Sigmoid colon (tissue), 7 donors: Measurements from ENCODE around the gene FTO. TPM values are rescaled to one million over a fixed set of nuclear protein-coding genes. Genes with fewer than 3 reads are reported as not detected.

Source experiments
- DNase-seq: peaks from one replicate; pipeline ENCODE4 v3.0.0-alpha.2; 2019
- H3K27ac ChIP-seq, 4 donors: fragments of 200-600 bp; sonication (generic); one replicate each; pipeline ENCODE4 v1.5.1; 2016 to 2019; ENCODE audit warnings: mild to moderate bottlenecking in 1 of 4
- H3K27me3 ChIP-seq, 3 donors: fragments of 200-600 bp; sonication (generic); one replicate each; pipeline ENCODE4 v1.5.1; 2019; ENCODE audit warnings: mild to moderate bottlenecking in 1 of 3
- H3K36me3 ChIP-seq, 4 donors: fragments of 200-600 bp; sonication (generic); one replicate each; pipeline ENCODE4 v1.5.1; 2016 to 2019
- H3K4me1 ChIP-seq, 4 donors: fragments of 200-600 bp; sonication (generic); one replicate each; pipeline ENCODE4 v1.5.1; 2017 to 2019
- H3K4me3 ChIP-seq, 4 donors: fragments of 200-600 bp; sonication (generic); one replicate each; pipeline ENCODE4 v1.5.1; 2017 to 2019; ENCODE audit warnings: mild to moderate bottlenecking in 2 of 4, moderate library complexity in 1 of 4
- H3K9me3 ChIP-seq, 4 donors: fragments of 200-600 bp in 3 of 4; sonication (generic) in 3 of 4; one replicate each; pipeline versions ENCODE4 v1.5.1 to v1.6.1; 2013 to 2019
- CTCF ChIP-seq, 4 experiments: fragments of 450-650 bp in 3 of 4; fragments of 200-600 bp in 1 of 4; IDR thresholded peaks; one replicate each; pipeline ENCODE4 v1.5.1; 2016 to 2019; ENCODE audit warnings: antibody characterized with exemption in 4 of 4, mild to moderate bottlenecking in 3 of 4, moderate library complexity in 2 of 4
- EP300 ChIP-seq, 4 donors: sonication (generic); formaldehyde crosslinking; IDR thresholded peaks; one replicate each; pipeline ENCODE4 v1.6.1; 2017; ENCODE audit warnings: antibody characterized with exemption in 4 of 4
- POLR2A ChIP-seq, 2 donors: fragments of 450-650 bp; IDR thresholded peaks; one replicate each; pipeline ENCODE4 v1.6.1; 2016; ENCODE audit warnings: antibody characterized with exemption in 2 of 2, mild to moderate bottlenecking in 2 of 2, moderate library complexity in 2 of 2
- POLR2AphosphoS5 ChIP-seq, 4 donors: sonication (generic); formaldehyde crosslinking; IDR thresholded peaks; one replicate each; pipeline ENCODE4 v1.6.1; 2017; ENCODE audit warnings: antibody characterized with exemption in 4 of 4
- WGBS, 2 donors: extraction: QIAGEN DNeasy Blood & Tissue Kit; methylation state at CpG; one replicate each; pipeline ENCODE4 v1.1.7; 2013; 5-methylcytosine and 5-hydroxymethylcytosine counted together
- intact Hi-C: fragments of 100-400 bp; cut with DNase I; formaldehyde crosslinking; loops from one replicate; pipeline ENCODE4 v1.15.1; 2023
- polyA plus RNA-seq, 3 donors: library from polyadenylated mRNA; stranded (reverse); fragments of 200-250 nt; gene quantifications; one replicate each; pipeline ENCODE4 v1.2.3, GENCODE V29; 2013
- total RNA-seq, 4 donors: library from RNA; depleted of rRNA; stranded (reverse); fragments of >200 nt; gene quantifications; one replicate each; pipeline ENCODE4 v1.1.0, GENCODE V29; 2016
- donor health status: healthy with polysubstance abuse.
- donor health status: Bipolar disorder and iron deficiency.
- donor health status: healthy.

FTO gene
- total and polyA plus RNA-seq, 7 donors: 9.9 to 97.2 (median 77.8) TPM

DNA sequence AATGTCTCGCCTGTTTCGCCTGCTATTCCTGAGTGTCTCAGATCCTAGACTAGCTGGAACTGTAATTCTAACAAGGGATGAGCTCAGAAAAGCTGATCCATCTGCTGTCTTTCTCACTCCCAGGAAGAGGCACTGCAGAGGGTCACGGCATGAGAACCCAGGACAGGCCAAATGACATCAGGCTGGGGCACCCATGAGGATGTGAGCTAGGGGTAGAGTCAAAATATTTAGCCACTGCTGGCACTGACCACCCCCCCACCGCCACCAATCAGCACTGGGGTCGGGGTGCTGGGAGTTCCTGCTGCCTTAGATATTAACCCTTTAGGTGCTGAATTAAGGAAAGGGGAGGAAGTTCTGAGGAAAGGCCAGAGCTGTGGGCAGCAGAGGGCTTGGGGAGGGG, 470.2 kb downstream of the FTO start:
- intact Hi-C loops: no loop called here
- peaks cover 0 to 39% (median 13%) of the 10 kb centered on the region in 3 donors for H3K27me3 ChIP-seq

DNA sequence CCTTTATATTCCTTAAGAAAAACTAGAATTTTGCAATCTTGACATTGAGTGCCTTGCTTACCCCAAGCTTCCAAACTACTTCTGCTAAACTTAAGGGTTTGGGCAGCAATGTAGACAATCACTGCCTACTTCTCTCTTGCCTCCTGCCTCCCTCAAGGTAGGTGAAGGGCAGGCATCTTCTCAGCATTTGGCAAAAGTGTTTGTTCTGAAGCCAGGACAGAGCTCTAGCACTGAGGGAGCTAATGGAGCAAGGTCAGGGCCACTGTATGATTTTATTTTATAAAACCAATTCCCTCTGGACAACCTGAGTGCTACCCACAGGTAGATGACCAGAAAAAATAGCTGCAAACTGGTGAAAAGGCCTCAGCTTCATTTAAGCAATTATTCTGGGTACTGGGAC, 470.8 kb downstream of the FTO start:
- H3K4me3 ChIP-seq: no peak overlapping the region
- TF ChIP-seq POLR2A (IDR thresholded peaks at IDR 0.05): no peak
- no peak for TF ChIP-seq POLR2AphosphoS5 (IDR thresholded peaks at IDR 0.05)
- H3K27ac ChIP-seq: no peak overlapping the region
- peaks cover 0 to 14% (median 9%) of the 10 kb centered on the region in 4 donors for H3K4me1 ChIP-seq
- no peaks in the 10 kb centered on the region for H3K9me3 ChIP-seq
- no peaks in the 10 kb centered on the region for H3K36me3 ChIP-seq
- no peak for DNase-seq
- H3K27me3 ChIP-seq: peaks cover 0 to 39% (median 13%) of the 10 kb centered on the region in 3 donors
- intact Hi-C loops: no loop called here

More for the DNA sequence above, 470.2 kb downstream of the FTO start:
- Histone ChIP-seq H3K9me3 (no peaks in the 10 kb centered on the region), H3K4me3 (no peak overlapping the region), H3K27ac (no peak overlapping the region), H3K36me3 (no peaks in the 10 kb centered on the region), H3K4me1 (peaks cover 0 to 14% (median 9%) of the 10 kb centered on the region in 4 donors)
- DNase-seq: no peak
- no peak for TF ChIP-seq CTCF (IDR thresholded peaks at IDR 0.05)
- TF ChIP-seq EP300 (IDR thresholded peaks at IDR 0.05): no peak
- TF ChIP-seq POLR2A (IDR thresholded peaks at IDR 0.05): no peak
- TF ChIP-seq POLR2AphosphoS5 (IDR thresholded peaks at IDR 0.05): no peak
- WGBS, 2 donors: 60 to 62% methylated on average over 5 of the region's 5 CpGs

DNA sequence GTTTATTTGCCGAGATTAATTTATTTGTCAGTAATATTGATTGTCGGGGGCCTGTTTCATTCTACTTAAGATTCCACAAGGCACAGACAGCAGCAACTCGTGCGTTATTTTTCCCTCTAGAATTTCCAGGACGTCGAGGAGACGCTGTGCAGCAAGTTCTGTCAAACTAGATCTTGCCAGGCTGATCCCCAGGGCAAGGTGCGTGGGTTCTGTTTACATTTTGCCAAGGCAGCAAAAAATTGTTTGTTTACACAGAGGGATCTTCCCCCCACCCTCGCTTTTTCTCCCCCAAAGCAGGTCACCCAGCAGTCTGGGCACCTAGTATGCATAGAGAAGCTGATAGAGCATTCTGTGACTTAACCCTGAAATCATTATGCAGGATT, 471.2 kb downstream of the FTO start:
- peaks cover 0 to 39% (median 13%) of the 10 kb centered on the region in 3 donors for H3K27me3 ChIP-seq
- intact Hi-C loops: no loop called here

GRCh38 chr16:54175552-54176375, 471.8 kb downstream of the FTO start:
- 33 to 64% methylated on average over 19 of the region's 19 CpGs for WGBS, 2 donors
- H3K27me3 ChIP-seq: peaks cover 0 to 37% (median 13%) of the 10 kb centered on the region in 3 donors
- no peak overlapping the region for H3K4me3 ChIP-seq

More for the DNA sequence above, 471.2 kb downstream of the FTO start:
- Histone ChIP-seq H3K4me1 (peaks cover 0 to 14% (median 9%) of the 10 kb centered on the region in 4 donors), H3K9me3 (no peaks in the 10 kb centered on the region), H3K27ac (no peak overlapping the region), H3K36me3 (no peaks in the 10 kb centered on the region), H3K4me3 (no peak overlapping the region)
- no peak for DNase-seq
- TF ChIP-seq POLR2A (IDR thresholded peaks at IDR 0.05): no peak
- 25 to 66% methylated on average over 9 of the region's 9 CpGs for WGBS, 2 donors

DNA sequence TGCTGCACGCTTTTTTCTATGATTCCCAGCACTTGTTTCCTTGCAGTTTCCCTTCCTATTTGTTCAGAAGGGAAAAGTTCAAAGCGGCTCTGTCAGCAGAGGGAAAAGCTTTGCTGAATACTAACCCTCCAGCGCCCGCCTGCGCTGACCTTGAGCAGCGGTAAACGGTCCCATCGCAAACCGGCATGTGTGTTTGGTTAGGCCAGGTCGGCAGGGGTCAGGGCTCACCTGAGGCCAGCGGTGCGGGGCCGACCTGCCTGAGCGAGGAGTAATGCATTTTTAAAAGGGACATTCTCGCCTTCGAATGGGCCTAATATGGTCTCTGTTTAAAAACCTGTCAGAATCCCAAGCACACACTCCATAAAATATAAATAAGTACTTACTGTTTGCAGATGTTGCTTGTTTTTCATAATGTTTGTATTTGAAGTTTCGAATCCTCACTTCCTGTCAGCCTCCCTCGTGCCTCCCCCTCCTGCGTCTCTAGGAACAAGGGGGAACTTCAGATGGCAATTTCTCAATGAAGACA, 472.5 kb downstream of the FTO start:
- intact Hi-C loops: no loop called here
- no peak for DNase-seq
- TF ChIP-seq EP300 (IDR thresholded peaks at IDR 0.05): no peak
- no peak for TF ChIP-seq POLR2A (IDR thresholded peaks at IDR 0.05)
- TF ChIP-seq POLR2AphosphoS5 (IDR thresholded peaks at IDR 0.05): no peak
- no peak for TF ChIP-seq CTCF (IDR thresholded peaks at IDR 0.05)
- H3K36me3 ChIP-seq: no peaks in the 10 kb centered on the region
- H3K4me3 ChIP-seq: no peak overlapping the region
- peaks cover 0 to 14% (median 9%) of the 10 kb centered on the region in 4 donors for H3K4me1 ChIP-seq
- H3K9me3 ChIP-seq: no peaks in the 10 kb centered on the region
- 31 to 40% methylated on average over 19 of the region's 19 CpGs for WGBS, 2 donors
- peaks cover 0 to 31% (median 7%) of the 10 kb centered on the region in 3 donors for H3K27me3 ChIP-seq
- no peak overlapping the region for H3K27ac ChIP-seq

More at GRCh38 chr16:54175552-54176375, 471.8 kb downstream of the FTO start:
- no peak for TF ChIP-seq POLR2A (IDR thresholded peaks at IDR 0.05)
- no peak for TF ChIP-seq POLR2AphosphoS5 (IDR thresholded peaks at IDR 0.05)
- TF ChIP-seq EP300 (IDR thresholded peaks at IDR 0.05): no peak
- TF ChIP-seq CTCF (IDR thresholded peaks at IDR 0.05): no peak
- Histone ChIP-seq H3K4me1 (peaks cover 0 to 14% (median 9%) of the 10 kb centered on the region in 4 donors), H3K36me3 (no peaks in the 10 kb centered on the region), H3K27ac (no peak overlapping the region), H3K9me3 (no peaks in the 10 kb centered on the region)
- DNase-seq: no peak
- intact Hi-C loops: no loop called here
